ENCODE data around the gene GLRA1.

GLRA1 gene

GRCh38 chr5:151905557-151905961 lies 19.1 kb downstream of the GLRA1 start:
- H2BK120ac ChIP-seq (ENCODE audit: low read depth, low read length): no peak overlapping the region
- H4K8ac ChIP-seq (ENCODE audit: low read length): no peak overlapping the region

GRCh38 chr5:151904909-151905308 lies 19.7 kb downstream of the GLRA1 start:
- Histone ChIP-seq H2BK120ac (ENCODE audit: low read depth, low read length) (no peak overlapping the region), H3K27ac (ENCODE audit: low read length, poor library complexity, severe bottlenecking) (no peak overlapping the region), H2AK5ac (ENCODE audit: low read length, severe bottlenecking) (no peak overlapping the region), H3K4me2 (ENCODE audit: low read length, poor library complexity, severe bottlenecking) (no peak overlapping the region), H2BK12ac (ENCODE audit: low read length in 2 of 2) (no peak overlapping the region), H3K18ac (ENCODE audit: low read depth in 1 of 2, low read length in 2 of 2) (no peak overlapping the region), H3K9me3 (ENCODE audit: control insufficient read depth, low read length) (no peaks in the 10 kb centered on the region), H2AFZ (ENCODE audit: low read depth, low read length) (no peak overlapping the region), H3K36me3 (ENCODE audit: control insufficient read depth in 1 of 2, insufficient read depth in 2 of 2, low read depth in 1 of 2, low read length in 2 of 2) (no peaks in the 10 kb centered on the region), H2BK5ac (ENCODE audit: low read depth, low read length, poor library complexity, severe bottlenecking) (no peak overlapping the region), H3K79me1 (replicated peaks; ENCODE audit: low read length, poor library complexity, severe bottlenecking) (no peaks in the 10 kb centered on the region), H3K27me3 (ENCODE audit: control insufficient read depth in 1 of 2, insufficient read depth in 1 of 2, low read length in 2 of 2) (peaks cover 0 to 4% of the 10 kb centered on the region in 2 experiments), H3K4ac (ENCODE audit: low read depth in 1 of 2, low read length in 2 of 2) (no peak overlapping the region), H3K4me3 (ENCODE audit: insufficient read depth in 1 of 2, low read depth in 1 of 2, low read length in 2 of 2) (no peak overlapping the region), H4K8ac (ENCODE audit: low read length) (no peak overlapping the region), H3K9ac (ENCODE audit: low read length) (no peak overlapping the region), H3K14ac (ENCODE audit: low read length in 2 of 2) (no peak overlapping the region), H2BK15ac (ENCODE audit: low read depth, poor library complexity, severe bottlenecking) (no peak overlapping the region), H3K4me1 (ENCODE audit: control insufficient read depth, insufficient read depth, low read depth, low read length) (peaks cover 1% of the 10 kb centered on the region), H4K91ac (ENCODE audit: low read length) (no peak overlapping the region), H3K23ac (ENCODE audit: low read length in 2 of 2) (no peak overlapping the region)
- no peak for DNase-seq

More at GRCh38 chr5:151905557-151905961, 19.1 kb downstream of the GLRA1 start:
- no peak for DNase-seq
- Histone ChIP-seq H2BK15ac (ENCODE audit: low read depth, poor library complexity, severe bottlenecking) (no peak overlapping the region), H2BK12ac (ENCODE audit: low read length in 2 of 2) (no peak overlapping the region), H2BK5ac (ENCODE audit: low read depth, low read length, poor library complexity, severe bottlenecking) (no peak overlapping the region), H3K4me1 (ENCODE audit: control insufficient read depth, insufficient read depth, low read depth, low read length) (peaks cover 1% of the 10 kb centered on the region), H3K9ac (ENCODE audit: low read length) (no peak overlapping the region), H3K18ac (ENCODE audit: low read depth in 1 of 2, low read length in 2 of 2) (no peak overlapping the region), H2AK5ac (ENCODE audit: low read length, severe bottlenecking) (no peak overlapping the region), H3K4ac (ENCODE audit: low read depth in 1 of 2, low read length in 2 of 2) (no peak overlapping the region), H3K27me3 (ENCODE audit: control insufficient read depth in 1 of 2, insufficient read depth in 1 of 2, low read length in 2 of 2) (peaks cover 0 to 4% of the 10 kb centered on the region in 2 experiments), H3K27ac (ENCODE audit: low read length, poor library complexity, severe bottlenecking) (peak overlapping the region; percentile 36), H3K14ac (ENCODE audit: low read length in 2 of 2) (no peak overlapping the region), H4K91ac (ENCODE audit: low read length) (no peak overlapping the region), H3K4me3 (ENCODE audit: insufficient read depth in 1 of 2, low read depth in 1 of 2, low read length in 2 of 2) (no peak overlapping the region), H3K4me2 (ENCODE audit: low read length, poor library complexity, severe bottlenecking) (no peak overlapping the region), H3K9me3 (ENCODE audit: control insufficient read depth, low read length) (no peaks in the 10 kb centered on the region), H3K79me1 (replicated peaks; ENCODE audit: low read length, poor library complexity, severe bottlenecking) (no peaks in the 10 kb centered on the region), H3K36me3 (ENCODE audit: control insufficient read depth in 1 of 2, insufficient read depth in 2 of 2, low read depth in 1 of 2, low read length in 2 of 2) (no peaks in the 10 kb centered on the region), H2AFZ (ENCODE audit: low read depth, low read length) (no peak overlapping the region), H3K23ac (ENCODE audit: low read length in 2 of 2) (no peak overlapping the region)
- 20% methylated on average over 2 of the region's 4 CpGs for WGBS

DNA sequence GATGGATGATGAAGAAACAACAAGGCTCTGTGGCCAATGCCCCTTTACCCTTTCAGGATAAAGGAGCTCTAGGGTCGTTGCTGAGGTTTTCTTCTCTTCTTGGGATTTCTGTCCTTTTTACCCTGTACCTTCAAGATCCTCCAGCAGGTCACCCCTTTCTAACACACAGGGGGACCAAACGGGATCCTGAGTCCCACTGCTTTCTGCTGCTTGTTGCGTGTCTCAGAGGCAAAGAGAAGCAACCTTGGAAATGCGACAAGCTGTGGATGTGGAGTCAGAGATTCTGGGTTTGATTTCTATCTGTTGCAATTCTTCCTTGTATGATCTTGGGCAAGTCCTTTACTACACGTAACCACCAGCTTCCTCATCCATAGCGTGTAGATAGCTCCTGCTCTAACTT lies 20.5 kb downstream of the GLRA1 start:
- H2BK12ac ChIP-seq (ENCODE audit: low read length in 2 of 2): no peak overlapping the region
- no peaks in the 10 kb centered on the region for H3K36me3 ChIP-seq (ENCODE audit: control insufficient read depth in 1 of 2, insufficient read depth in 2 of 2, low read depth in 1 of 2, low read length in 2 of 2)
- no peak overlapping the region for H4K91ac ChIP-seq (ENCODE audit: low read length)
- H3K4me2 ChIP-seq (ENCODE audit: low read length, poor library complexity, severe bottlenecking): peak overlapping the region; percentile 25
- H2AFZ ChIP-seq (ENCODE audit: low read depth, low read length): no peak overlapping the region
- peaks cover 0 to 4% of the 10 kb centered on the region in 2 experiments for H3K27me3 ChIP-seq (ENCODE audit: control insufficient read depth in 1 of 2, insufficient read depth in 1 of 2, low read length in 2 of 2)
- no peak for DNase-seq
- no peak overlapping the region for H2BK120ac ChIP-seq (ENCODE audit: low read depth, low read length)
- no peak overlapping the region for H3K4me3 ChIP-seq (ENCODE audit: insufficient read depth in 1 of 2, low read depth in 1 of 2, low read length in 2 of 2)
- no peak overlapping the region for H2BK15ac ChIP-seq (ENCODE audit: low read depth, poor library complexity, severe bottlenecking)
- no peak overlapping the region for H3K14ac ChIP-seq (ENCODE audit: low read length in 2 of 2)
- H4K8ac ChIP-seq (ENCODE audit: low read length): no peak overlapping the region
- no peak overlapping the region for H3K23ac ChIP-seq (ENCODE audit: low read length in 2 of 2)
- no peaks in the 10 kb centered on the region for H3K9me3 ChIP-seq (ENCODE audit: control insufficient read depth, low read length)
- H3K9ac ChIP-seq (ENCODE audit: low read length): no peak overlapping the region
- H2BK5ac ChIP-seq (ENCODE audit: low read depth, low read length, poor library complexity, severe bottlenecking): no peak overlapping the region
- H2AK5ac ChIP-seq (ENCODE audit: low read length, severe bottlenecking): peak overlapping the region; percentile 43
- no peak overlapping the region for H3K18ac ChIP-seq (ENCODE audit: low read depth in 1 of 2, low read length in 2 of 2)
- H3K27ac ChIP-seq (ENCODE audit: low read length, poor library complexity, severe bottlenecking): no peak overlapping the region
- H3K4ac ChIP-seq (ENCODE audit: low read depth in 1 of 2, low read length in 2 of 2): no peak overlapping the region
- 0% methylated on average over 1 of the region's 6 CpGs for WGBS
- H3K4me1 ChIP-seq (ENCODE audit: control insufficient read depth, insufficient read depth, low read depth, low read length): peaks cover 1% of the 10 kb centered on the region
- no peaks in the 10 kb centered on the region for H3K79me1 ChIP-seq (replicated peaks; ENCODE audit: low read length, poor library complexity, severe bottlenecking)

GRCh38 chr5:151903243-151903653 lies 21.4 kb downstream of the GLRA1 start:
- Histone ChIP-seq H3K14ac (ENCODE audit: low read length in 2 of 2) (no peak overlapping the region), H3K4ac (ENCODE audit: low read depth in 1 of 2, low read length in 2 of 2) (no peak overlapping the region), H3K4me3 (ENCODE audit: insufficient read depth in 1 of 2, low read depth in 1 of 2, low read length in 2 of 2) (no peak overlapping the region), H3K36me3 (ENCODE audit: control insufficient read depth in 1 of 2, insufficient read depth in 2 of 2, low read depth in 1 of 2, low read length in 2 of 2) (no peaks in the 10 kb centered on the region), H3K27ac (ENCODE audit: low read length, poor library complexity, severe bottlenecking) (no peak overlapping the region), H3K9ac (ENCODE audit: low read length) (no peak overlapping the region), H3K9me3 (ENCODE audit: control insufficient read depth, low read length) (no peaks in the 10 kb centered on the region), H2AK5ac (ENCODE audit: low read length, severe bottlenecking) (no peak overlapping the region), H3K4me2 (ENCODE audit: low read length, poor library complexity, severe bottlenecking) (no peak overlapping the region), H2BK5ac (ENCODE audit: low read depth, low read length, poor library complexity, severe bottlenecking) (no peak overlapping the region), H3K23ac (ENCODE audit: low read length in 2 of 2) (no peak overlapping the region), H3K4me1 (ENCODE audit: control insufficient read depth, insufficient read depth, low read depth, low read length) (peaks cover 1% of the 10 kb centered on the region), H3K18ac (ENCODE audit: low read depth in 1 of 2, low read length in 2 of 2) (no peak overlapping the region), H2BK15ac (ENCODE audit: low read depth, poor library complexity, severe bottlenecking) (no peak overlapping the region), H2BK120ac (ENCODE audit: low read depth, low read length) (no peak overlapping the region), H2BK12ac (ENCODE audit: low read length in 2 of 2) (no peak overlapping the region), H4K91ac (ENCODE audit: low read length) (no peak overlapping the region), H3K79me1 (replicated peaks; ENCODE audit: low read length, poor library complexity, severe bottlenecking) (no peaks in the 10 kb centered on the region), H3K27me3 (ENCODE audit: control insufficient read depth in 1 of 2, insufficient read depth in 1 of 2, low read length in 2 of 2) (peaks cover 0 to 4% of the 10 kb centered on the region in 2 experiments), H2AFZ (ENCODE audit: low read depth, low read length) (no peak overlapping the region), H4K8ac (ENCODE audit: low read length) (no peak overlapping the region)
- no peak for DNase-seq
- WGBS: no CpG with 5 or more reads among the region's 2 CpGs

All from mesenchymal stem cell (in vitro differentiated cells and primary cell).